Measurements from ENCODE around the gene AP1M1.

The AP1M1 gene

DNA sequence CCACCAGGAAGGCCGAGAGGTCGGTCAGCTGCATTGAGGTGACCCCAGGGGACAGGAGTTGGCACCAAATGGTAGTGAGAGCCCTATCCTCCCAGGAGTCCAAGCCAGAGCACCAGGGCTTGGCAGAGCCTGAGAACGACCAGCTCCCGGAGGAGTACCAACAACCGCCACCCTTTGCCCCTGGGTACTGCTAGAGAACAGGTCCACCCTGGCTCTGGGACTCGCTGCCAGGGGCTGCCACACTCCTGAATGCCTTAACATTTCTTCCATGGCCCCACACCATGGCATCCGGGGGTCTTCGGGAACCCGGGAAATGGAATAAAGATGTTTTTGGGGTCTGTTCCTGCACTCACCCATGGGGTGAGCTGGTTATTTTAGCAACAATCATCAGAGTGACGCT is 40.1 kb upstream of the AP1M1 start:
- TF ChIP-seq, protein P1, sequence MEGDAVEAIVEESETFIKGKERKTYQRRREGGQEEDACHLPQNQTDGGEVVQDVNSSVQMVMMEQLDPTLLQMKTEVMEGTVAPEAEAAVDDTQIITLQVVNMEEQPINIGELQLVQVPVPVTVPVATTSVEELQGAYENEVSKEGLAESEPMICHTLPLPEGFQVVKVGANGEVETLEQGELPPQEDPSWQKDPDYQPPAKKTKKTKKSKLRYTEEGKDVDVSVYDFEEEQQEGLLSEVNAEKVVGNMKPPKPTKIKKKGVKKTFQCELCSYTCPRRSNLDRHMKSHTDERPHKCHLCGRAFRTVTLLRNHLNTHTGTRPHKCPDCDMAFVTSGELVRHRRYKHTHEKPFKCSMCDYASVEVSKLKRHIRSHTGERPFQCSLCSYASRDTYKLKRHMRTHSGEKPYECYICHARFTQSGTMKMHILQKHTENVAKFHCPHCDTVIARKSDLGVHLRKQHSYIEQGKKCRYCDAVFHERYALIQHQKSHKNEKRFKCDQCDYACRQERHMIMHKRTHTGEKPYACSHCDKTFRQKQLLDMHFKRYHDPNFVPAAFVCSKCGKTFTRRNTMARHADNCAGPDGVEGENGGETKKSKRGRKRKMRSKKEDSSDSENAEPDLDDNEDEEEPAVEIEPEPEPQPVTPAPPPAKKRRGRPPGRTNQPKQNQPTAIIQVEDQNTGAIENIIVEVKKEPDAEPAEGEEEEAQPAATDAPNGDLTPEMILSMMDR (IDR thresholded peaks at IDR 0.05; ENCODE audit: low read depth, low read length, missing control alignments), result no peak
- no peak for DNase-seq (ENCODE audit: low read depth)
- no peak overlapping the region for H3K4me3 ChIP-seq (ENCODE audit: low read depth, low read length)

DNA sequence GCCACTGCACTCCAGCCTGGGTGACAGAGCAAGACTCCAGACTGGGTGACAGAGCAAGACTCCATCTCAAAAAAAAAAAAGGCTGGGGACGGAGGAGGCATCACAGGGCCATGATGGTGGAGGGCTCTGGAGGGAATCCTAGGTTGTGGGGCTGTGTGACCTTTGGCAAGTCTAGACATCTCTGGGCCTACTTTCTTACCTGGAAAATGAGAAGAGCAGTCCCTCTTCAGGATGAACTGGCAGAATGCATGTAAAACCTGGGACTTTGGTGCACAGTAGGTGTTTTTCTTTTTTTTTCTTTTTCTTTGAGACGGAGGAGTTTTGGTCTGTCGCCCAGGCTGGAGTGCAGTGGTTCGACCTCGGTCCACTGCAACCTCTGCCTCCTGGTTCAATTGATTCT is 38.1 kb upstream of the AP1M1 start:
- DNase-seq (ENCODE audit: low read depth), result no peak
- H3K4me3 ChIP-seq (ENCODE audit: low read depth, low read length), result no peak overlapping the region
- TF ChIP-seq, protein P1 (IDR thresholded peaks at IDR 0.05; ENCODE audit: low read depth, low read length, missing control alignments), result no peak

DNA sequence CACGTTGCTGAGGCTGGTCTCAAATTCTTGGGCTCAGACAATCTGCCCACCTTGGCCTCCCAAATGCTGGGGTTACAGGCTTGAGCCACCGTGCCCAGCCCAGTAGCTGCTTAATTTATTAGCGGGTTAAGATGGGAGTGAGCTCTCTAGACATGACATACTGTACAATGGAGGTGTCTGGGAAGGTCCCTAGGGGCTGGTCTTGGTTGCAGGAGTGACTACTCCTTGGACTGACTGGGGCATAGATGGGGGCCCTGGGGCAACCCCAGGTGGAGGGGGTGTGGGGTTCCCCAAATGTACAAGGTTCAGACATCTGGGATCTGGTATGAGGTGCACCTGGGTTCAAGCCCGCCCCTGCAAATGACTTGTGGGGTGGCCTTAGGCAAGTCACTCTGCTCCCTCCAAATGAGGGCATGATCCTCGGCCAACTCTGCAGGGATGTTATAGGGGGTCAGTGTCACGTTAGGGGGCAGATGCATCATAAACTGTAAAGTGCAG is 37.2 kb upstream of the AP1M1 start:
- TF ChIP-seq, protein P1 (IDR thresholded peaks at IDR 0.05; ENCODE audit: low read depth, low read length, missing control alignments), result no peak
- H3K4me3 ChIP-seq (ENCODE audit: low read depth, low read length), result no peak overlapping the region
- no peak for DNase-seq (ENCODE audit: low read depth)

DNA sequence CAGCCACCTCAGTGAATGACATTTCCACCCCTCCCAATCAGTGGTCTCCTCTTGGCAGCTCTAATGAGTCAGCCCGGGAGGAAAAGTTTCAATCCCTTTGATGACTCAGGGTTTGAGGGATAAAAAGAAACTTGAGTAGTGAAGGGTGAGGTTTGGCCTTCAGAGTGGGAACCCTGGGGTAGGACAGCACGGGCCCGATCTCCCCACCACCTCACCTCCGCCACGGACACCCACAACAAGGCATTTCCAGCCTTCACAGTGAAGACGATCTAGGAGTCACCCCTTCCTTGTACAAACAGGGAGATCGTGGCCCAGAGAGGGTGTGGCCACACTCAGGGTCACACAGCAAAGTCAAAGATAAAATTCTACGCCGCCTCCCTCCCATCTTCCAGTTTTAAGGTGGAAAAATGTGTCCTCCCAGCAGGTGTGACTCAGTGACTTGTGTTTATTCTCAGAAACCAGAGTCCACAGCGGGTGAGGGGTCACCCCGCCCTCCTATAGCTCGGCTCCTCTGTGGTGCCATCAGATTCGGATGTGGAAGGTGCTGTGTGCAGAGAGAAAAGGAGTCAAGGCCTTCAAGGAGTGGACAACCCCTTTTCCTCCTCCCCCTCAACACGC is 36.7 kb upstream of the AP1M1 start:
- H3K4me3 ChIP-seq (ENCODE audit: low read depth, low read length), result no peak overlapping the region
- TF ChIP-seq, protein P1 (IDR thresholded peaks at IDR 0.05; ENCODE audit: low read depth, low read length, missing control alignments), result no peak
- no peak for DNase-seq (ENCODE audit: low read depth)

DNA sequence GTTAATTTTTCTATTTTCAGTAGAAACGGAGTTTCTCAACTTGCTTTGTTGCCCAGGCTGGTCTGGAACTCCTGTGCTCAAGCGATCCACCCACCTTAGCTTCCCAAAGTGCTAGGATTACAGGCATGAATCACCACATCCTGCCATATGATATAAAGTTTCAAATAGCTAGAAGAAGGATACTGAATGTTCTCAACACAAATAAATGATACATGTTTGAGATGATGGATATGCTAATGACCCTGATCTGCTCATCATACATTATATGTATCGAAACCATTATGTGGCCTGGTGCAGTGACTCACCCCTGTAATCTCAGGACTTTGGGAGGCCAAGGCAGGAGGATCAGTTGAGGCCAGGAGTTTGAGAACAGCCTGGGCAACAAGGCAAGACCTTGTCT is 35.9 kb upstream of the AP1M1 start:
- TF ChIP-seq, protein P1 (IDR thresholded peaks at IDR 0.05; ENCODE audit: low read depth, low read length, missing control alignments), result no peak
- no peak overlapping the region for H3K4me3 ChIP-seq (ENCODE audit: low read depth, low read length)
- no peak for DNase-seq (ENCODE audit: low read depth)

DNA sequence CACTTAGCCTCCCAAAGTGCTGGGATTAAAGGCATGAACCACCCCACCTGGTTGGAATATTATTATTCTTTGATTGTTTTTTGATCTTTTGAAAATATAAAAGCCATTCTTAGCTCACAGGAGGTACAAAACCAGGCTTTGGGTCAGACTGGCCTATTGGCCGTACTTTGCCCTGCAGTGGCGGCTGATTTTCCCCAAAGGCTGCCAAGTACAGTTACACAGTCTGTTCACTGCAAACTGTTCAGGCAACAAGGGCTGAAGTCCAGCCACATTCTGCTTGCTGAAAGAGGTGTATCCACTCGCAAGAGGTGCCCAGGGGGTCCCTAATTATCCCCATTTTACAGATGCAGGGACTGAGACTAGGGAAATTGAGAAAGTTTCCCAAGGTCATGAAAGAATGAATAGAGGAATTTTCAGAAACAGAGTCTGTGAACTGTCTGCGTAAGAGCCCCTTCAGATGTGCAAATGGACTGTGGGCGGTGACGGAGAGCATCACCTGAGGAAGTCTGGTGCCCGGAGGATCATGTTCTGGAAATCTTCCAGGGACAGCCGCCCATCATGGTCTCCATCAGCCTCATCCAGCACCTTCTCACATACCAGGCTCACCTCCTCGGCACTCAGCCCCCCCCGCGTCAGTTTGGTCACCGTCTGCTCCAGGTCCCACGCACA is 33.4 kb upstream of the AP1M1 start:
- no peak overlapping the region for H3K4me3 ChIP-seq (ENCODE audit: low read depth, low read length)
- no peak for DNase-seq (ENCODE audit: low read depth)
- TF ChIP-seq, protein P1 (IDR thresholded peaks at IDR 0.05; ENCODE audit: low read depth, low read length, missing control alignments), result no peak

DNA sequence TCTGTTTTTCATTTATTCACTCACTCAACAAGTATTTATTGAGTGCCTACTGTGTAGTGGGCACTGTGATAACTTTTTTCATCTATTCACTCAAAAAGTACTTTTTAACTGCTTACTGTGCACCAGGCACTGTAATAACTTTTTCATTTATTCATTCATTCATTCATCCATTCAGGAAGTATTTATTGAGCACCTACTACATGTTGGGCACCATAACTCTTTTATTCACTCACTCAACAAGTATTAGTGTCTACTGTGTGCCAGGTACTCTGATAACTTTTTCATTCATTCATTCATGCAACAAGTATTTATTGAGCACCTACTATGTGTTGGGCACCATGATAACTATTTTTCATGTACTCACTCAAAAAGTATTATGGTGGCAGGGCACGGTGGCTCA is 31.3 kb upstream of the AP1M1 start:
- no peak for DNase-seq (ENCODE audit: low read depth)
- TF ChIP-seq, protein P1 (IDR thresholded peaks at IDR 0.05; ENCODE audit: low read depth, low read length, missing control alignments), result no peak
- H3K4me3 ChIP-seq (ENCODE audit: low read depth, low read length), result no peak overlapping the region
